ENCODE results near the gene LTBP1.

The LTBP1 gene

DNA sequence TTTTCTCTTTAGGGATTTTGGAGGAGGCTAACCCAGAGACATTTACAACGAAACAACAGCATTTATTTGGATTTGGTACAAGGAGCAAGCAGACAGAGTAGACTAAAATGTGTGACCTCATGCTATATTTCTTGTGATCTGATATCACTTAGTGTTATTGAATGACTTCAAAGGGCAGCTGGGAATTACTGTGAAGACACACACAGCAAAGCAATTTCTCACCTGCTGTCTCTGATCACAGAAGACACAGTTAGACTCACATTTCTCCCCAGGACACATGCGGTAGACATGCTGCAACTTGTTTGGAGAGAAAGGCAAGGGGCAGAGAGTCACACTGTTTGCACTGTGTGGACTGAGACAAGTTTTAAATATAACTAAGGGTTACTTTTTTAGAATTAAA, 67.5 kb downstream of the LTBP1 start:
- Histone ChIP-seq H3K4me1 (ENCODE audit: insufficient read depth, low read length) (peaks cover 9% of the 10 kb centered on the region), H3K4me3 (ENCODE audit: low read length) (no peak overlapping the region), H3K9me3 (ENCODE audit: low read length) (no peaks in the 10 kb centered on the region), H2AFZ (ENCODE audit: low read depth, low read length) (no peak overlapping the region), H3K27me3 (ENCODE audit: insufficient read depth, low read length) (no peaks in the 10 kb centered on the region), H3K36me3 (ENCODE audit: insufficient read depth, low read length) (no peaks in the 10 kb centered on the region)

DNA sequence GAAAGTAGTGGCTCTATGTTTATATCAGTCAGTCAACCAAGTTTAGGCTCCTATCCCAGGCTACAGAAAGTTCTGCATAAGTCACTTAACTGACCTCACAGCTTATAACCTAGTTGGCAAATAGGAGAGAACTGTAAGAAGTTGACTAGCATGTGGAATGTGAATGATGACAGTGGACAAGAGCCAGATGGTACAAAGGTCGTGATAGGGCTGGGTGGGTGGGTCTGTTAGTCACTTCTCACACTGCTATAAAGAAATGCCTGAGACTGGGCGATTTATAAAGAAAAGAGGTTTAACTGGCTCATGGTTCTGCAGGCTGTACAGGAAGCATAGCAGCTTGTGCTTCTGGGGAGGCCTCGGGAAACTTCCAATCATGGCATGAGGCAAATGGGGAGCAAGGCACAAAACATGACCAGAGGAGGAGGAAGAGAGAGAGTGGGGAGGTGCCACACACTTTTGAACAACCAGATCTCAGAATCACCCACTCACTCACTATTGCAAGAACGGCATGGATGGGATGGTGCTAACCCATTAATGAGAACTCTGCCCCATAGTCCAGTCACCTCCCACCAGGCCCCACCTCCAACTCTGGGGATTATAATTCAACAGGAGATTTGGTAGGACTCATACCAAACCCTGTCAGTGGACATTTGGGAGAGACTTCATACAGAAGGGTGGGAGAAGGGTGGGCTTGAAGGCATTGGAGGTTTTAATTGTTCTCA, 68.8 kb downstream of the LTBP1 start:
- H2AFZ ChIP-seq (ENCODE audit: low read depth, low read length), result no peak overlapping the region
- H3K4me3 ChIP-seq (ENCODE audit: low read length), result no peak overlapping the region
- H3K27me3 ChIP-seq (ENCODE audit: insufficient read depth, low read length), result no peaks in the 10 kb centered on the region
- H3K9me3 ChIP-seq (ENCODE audit: low read length), result no peaks in the 10 kb centered on the region
- H3K36me3 ChIP-seq (ENCODE audit: insufficient read depth, low read length), result no peaks in the 10 kb centered on the region
- H3K4me1 ChIP-seq (ENCODE audit: insufficient read depth, low read length), result peaks cover 9% of the 10 kb centered on the region

DNA sequence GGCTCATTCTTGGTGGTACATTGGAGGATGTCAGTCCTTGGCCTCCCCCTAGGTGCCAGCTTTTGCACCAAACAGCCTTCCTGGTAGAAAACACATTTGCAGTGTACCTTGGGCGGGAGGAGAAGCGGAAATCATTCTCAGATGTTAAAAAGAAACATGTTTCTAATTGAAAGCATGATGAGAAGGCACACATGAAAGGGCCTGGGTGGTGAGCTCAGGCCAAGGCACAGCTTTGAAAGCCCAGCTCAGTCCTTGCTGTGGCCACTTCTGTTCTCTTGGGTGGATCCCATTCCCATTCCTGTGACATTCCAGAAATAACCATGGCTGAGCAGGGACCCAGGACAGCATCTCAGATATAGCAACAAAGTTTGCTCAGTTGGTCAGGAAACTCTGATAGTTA, 71.5 kb downstream of the LTBP1 start:
- Histone ChIP-seq H3K4me1 (ENCODE audit: insufficient read depth, low read length) (peaks cover 9% of the 10 kb centered on the region), H3K27me3 (ENCODE audit: insufficient read depth, low read length) (no peaks in the 10 kb centered on the region), H3K36me3 (ENCODE audit: insufficient read depth, low read length) (no peaks in the 10 kb centered on the region), H3K4me3 (ENCODE audit: low read length) (no peak overlapping the region), H2AFZ (ENCODE audit: low read depth, low read length) (no peak overlapping the region), H3K9me3 (ENCODE audit: low read length) (no peaks in the 10 kb centered on the region)

DNA sequence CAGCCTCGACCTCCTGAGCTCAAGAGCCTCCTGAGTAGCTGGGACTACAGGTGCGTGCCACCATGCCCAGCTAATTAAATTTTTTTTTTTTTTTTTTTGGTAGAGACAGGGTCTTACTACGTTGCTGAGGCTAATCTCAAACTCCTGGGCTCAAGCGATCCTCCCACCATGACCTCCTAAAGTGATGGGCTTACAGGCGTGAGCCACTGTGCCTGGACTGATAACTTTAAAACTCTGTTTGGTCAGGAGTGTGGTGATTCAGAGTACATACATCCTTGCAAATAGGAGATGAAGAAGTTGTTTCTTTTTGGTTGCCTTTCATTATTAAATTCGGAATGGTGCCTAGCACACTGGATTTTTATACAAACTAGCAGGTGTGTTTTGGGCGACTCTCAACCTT, 73.0 kb downstream of the LTBP1 start:
- Histone ChIP-seq H3K4me1 (ENCODE audit: insufficient read depth, low read length) (no peaks in the 10 kb centered on the region), H3K9me3 (ENCODE audit: low read length) (no peaks in the 10 kb centered on the region), H2AFZ (ENCODE audit: low read depth, low read length) (no peak overlapping the region)

DNA sequence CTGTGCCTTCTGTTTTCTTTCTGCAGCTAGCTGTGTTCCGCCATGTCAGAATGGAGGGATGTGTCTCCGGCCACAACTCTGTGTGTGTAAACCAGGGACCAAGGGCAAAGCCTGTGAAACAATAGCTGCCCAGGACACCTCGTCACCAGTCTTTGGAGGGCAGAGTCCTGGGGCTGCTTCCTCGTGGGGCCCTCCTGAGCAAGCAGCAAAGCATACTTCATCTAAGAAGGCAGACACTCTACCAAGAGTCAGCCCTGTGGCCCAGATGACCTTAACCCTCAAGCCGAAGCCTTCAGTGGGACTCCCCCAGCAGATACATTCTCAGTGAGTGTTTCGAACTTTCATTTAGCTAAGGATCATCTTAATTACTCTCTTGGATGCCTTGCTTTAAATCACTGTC, 74.1 kb downstream of the LTBP1 start:
- Histone ChIP-seq H3K4me3 (ENCODE audit: low read length) (no peak overlapping the region), H3K9me3 (ENCODE audit: low read length) (no peaks in the 10 kb centered on the region), H3K36me3 (ENCODE audit: insufficient read depth, low read length) (no peaks in the 10 kb centered on the region), H3K4me1 (ENCODE audit: insufficient read depth, low read length) (no peaks in the 10 kb centered on the region), H3K27me3 (ENCODE audit: insufficient read depth, low read length) (no peaks in the 10 kb centered on the region), H2AFZ (ENCODE audit: low read depth, low read length) (no peak overlapping the region)

More for the DNA sequence above, 73.0 kb downstream of the LTBP1 start:
- H3K4me3 ChIP-seq (ENCODE audit: low read length), result no peak overlapping the region
- H3K36me3 ChIP-seq (ENCODE audit: insufficient read depth, low read length), result no peaks in the 10 kb centered on the region
- no peaks in the 10 kb centered on the region for H3K27me3 ChIP-seq (ENCODE audit: insufficient read depth, low read length)

DNA sequence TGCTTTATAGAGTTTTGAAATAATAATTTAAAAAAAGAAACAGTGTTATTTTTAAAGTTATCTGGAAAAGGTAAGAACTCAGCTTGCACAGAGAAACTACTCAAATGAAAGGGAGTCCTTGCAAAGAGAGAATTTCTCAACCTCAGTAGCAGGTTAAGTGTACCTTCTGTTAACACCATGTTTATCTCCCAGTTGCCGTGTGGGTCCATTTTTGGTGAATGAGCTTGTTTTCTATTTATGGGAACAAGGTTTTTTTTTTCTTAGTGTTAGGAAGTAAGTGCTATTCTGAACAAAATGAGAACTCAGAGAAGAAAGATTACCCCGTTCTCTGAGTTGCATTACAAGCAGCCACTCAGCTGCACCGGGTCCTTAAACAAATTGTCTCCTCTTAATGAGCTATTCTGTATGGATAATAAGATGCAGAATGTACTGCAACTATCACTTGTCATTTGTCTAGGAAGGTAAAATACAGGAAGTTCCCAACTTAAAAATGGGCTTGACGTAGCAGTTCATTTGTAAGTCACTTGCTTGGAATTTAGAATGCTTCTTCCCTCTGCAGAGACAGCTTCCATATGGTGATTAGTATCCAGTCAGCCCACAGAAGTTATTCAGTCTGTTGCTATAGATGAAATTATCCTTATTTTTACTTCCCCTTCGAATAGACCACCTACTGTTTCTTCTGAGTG, 74.9 kb downstream of the LTBP1 start:
- Histone ChIP-seq H3K36me3 (ENCODE audit: insufficient read depth, low read length) (no peaks in the 10 kb centered on the region), H3K9me3 (ENCODE audit: low read length) (no peaks in the 10 kb centered on the region), H3K4me1 (ENCODE audit: insufficient read depth, low read length) (no peaks in the 10 kb centered on the region), H3K27me3 (ENCODE audit: insufficient read depth, low read length) (no peaks in the 10 kb centered on the region), H2AFZ (ENCODE audit: low read depth, low read length) (no peak overlapping the region), H3K4me3 (ENCODE audit: low read length) (no peak overlapping the region)

DNA sequence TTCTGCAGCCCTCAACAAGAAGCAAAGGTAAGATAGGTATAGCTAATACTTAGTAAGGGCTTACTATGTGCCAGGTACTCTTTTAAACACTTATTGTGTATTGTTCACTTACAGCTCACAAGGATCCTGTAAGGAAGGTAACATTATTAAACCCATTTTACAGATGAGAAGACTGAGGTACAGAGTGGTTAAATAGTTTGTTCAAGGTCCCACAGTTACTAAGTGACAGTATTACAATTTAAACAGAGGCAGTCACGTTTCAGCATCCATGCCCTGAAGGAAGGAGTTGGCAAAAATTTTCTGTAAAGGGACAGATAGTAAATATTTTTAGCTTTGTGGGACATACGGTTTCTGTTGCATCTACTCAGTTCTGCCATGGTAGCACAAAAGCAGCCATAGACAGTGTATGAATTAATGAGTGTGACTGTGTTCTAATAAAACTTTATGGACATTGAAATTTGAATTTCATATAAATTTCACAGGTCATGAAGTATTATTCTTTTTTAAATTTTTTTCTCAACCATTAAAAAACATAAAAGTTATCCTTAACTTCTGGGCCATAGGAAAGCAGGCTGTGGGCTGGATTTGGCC, 75.7 kb downstream of the LTBP1 start:
- no peak overlapping the region for H3K4me3 ChIP-seq (ENCODE audit: low read length)
- no peaks in the 10 kb centered on the region for H3K36me3 ChIP-seq (ENCODE audit: insufficient read depth, low read length)
- no peaks in the 10 kb centered on the region for H3K4me1 ChIP-seq (ENCODE audit: insufficient read depth, low read length)
- H3K27me3 ChIP-seq (ENCODE audit: insufficient read depth, low read length), result no peaks in the 10 kb centered on the region
- no peak overlapping the region for H2AFZ ChIP-seq (ENCODE audit: low read depth, low read length)
- no peaks in the 10 kb centered on the region for H3K9me3 ChIP-seq (ENCODE audit: low read length)

DNA sequence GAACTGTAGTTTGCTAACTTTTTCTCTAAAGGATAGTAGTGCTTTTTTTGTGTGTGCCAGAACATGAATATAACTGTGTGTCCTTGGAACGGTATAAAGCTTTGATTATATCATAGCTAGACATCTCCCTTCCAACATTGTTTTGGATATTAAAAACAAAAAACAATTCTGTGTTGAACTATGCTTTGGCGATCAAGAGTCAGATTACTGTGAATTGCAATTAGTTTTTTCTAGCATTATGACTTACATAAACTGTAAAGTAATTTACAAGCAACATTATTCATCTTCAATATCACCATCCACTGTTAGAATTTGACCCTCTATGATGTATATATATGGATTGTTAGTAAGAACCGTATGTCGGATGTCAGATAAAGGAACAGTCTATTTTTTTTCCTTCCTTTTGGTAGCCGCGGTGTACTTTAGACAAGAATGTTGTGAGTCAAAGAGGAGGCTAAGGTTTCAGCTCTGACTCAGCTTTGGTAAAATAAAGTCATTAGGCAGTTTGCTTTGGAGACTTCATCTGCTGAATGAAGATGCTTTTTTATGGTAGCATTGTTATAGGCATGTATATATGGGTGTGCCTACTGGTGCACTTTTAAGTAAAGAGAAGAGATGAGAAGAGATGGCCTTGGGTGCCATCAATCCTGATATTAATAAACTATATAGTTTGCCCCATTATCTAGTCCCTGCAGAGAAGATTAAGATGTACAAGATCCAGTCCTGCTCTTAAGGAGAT, 76.4 kb downstream of the LTBP1 start:
- H3K27me3 ChIP-seq (ENCODE audit: insufficient read depth, low read length), result no peaks in the 10 kb centered on the region
- no peaks in the 10 kb centered on the region for H3K4me1 ChIP-seq (ENCODE audit: insufficient read depth, low read length)
- no peaks in the 10 kb centered on the region for H3K36me3 ChIP-seq (ENCODE audit: insufficient read depth, low read length)
- H2AFZ ChIP-seq (ENCODE audit: low read depth, low read length), result no peak overlapping the region
- H3K4me3 ChIP-seq (ENCODE audit: low read length), result no peak overlapping the region
- H3K9me3 ChIP-seq (ENCODE audit: low read length), result no peaks in the 10 kb centered on the region

DNA sequence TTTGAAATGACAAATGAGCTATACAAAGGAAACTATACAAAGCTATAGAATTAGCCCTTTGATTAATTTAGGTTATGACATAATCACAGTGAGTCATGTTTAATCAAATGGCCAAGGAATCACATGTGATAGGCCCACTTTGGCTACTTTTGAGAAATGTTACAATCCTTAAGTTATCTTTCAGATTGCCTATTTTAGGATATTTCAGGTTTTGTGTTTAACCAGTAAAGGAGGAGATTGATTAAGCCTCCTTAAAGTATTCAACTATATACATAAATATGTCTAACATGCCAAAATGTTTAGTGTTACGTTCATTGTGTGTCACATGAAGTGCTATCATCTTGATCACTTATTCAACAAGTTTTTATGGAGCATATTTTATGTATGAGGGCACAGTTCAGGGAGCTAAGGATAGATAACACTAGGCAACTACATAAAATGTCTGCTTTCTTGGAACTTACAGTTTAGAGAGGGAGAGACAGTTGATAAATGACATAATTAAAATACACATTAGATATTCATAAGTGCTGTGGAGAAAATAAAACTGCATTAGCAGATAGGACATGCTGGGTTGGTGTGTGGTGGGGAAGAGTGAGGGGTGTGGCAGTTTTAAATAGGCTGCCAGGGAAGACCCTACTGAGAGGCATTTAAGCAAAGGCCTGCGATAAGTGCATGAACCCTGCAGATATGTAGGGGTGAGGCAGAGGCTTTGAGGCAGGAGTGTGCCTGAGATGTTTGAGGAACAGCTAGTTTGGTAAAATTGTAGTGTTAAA, 77.2 kb downstream of the LTBP1 start:
- Histone ChIP-seq H3K27me3 (ENCODE audit: insufficient read depth, low read length) (no peaks in the 10 kb centered on the region), H3K4me1 (ENCODE audit: insufficient read depth, low read length) (no peaks in the 10 kb centered on the region), H3K9me3 (ENCODE audit: low read length) (no peaks in the 10 kb centered on the region), H3K4me3 (ENCODE audit: low read length) (no peak overlapping the region), H3K36me3 (ENCODE audit: insufficient read depth, low read length) (no peaks in the 10 kb centered on the region), H2AFZ (ENCODE audit: low read depth, low read length) (no peak overlapping the region)

DNA sequence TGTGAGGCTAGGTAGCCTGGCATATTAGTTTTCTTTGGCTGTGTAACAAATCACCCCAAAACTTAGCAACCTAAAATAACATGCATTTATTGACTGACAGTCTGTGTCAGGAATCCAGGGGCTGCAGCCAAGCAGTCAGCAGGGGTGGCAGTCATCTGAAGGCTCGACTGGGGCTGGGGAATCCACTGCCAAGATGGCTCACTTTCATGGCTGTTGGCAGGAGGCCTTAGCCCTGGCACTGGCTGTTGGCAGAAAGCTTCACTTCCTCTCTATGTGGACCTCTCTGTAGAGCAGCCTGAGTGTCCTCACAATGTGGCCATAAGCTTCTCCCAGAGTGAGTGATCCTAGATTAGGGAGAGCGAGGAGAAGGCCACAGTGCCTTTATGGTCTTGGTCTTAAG, 78.0 kb downstream of the LTBP1 start:
- Histone ChIP-seq H3K36me3 (ENCODE audit: insufficient read depth, low read length) (no peaks in the 10 kb centered on the region), H3K27me3 (ENCODE audit: insufficient read depth, low read length) (no peaks in the 10 kb centered on the region), H3K9me3 (ENCODE audit: low read length) (no peaks in the 10 kb centered on the region), H3K4me3 (ENCODE audit: low read length) (no peak overlapping the region), H2AFZ (ENCODE audit: low read depth, low read length) (no peak overlapping the region), H3K4me1 (ENCODE audit: insufficient read depth, low read length) (no peaks in the 10 kb centered on the region)

DNA sequence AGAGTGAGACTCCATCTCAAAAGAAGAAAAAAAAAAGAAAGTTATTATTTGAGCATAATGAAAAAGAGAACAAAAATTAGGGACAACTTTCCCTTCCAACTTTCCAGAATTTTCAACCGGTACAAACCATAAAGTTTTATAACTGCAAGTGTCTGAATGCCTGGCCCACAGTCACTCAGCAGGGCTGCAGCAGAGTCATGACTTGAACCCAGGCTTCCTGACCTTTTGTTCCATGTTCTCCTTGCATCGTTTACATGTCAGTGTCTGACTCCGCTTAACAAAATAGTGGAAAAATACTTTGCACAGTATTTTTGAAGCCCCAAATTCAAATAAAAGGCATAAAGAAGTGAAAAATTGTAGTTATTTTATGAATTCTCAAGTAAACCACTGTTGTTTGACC, 82.7 kb downstream of the LTBP1 start:
- Histone ChIP-seq H3K27me3 (ENCODE audit: insufficient read depth, low read length) (no peaks in the 10 kb centered on the region), H3K9me3 (ENCODE audit: low read length) (no peaks in the 10 kb centered on the region), H3K36me3 (ENCODE audit: insufficient read depth, low read length) (no peaks in the 10 kb centered on the region), H3K4me1 (ENCODE audit: insufficient read depth, low read length) (no peaks in the 10 kb centered on the region), H3K4me3 (ENCODE audit: low read length) (no peak overlapping the region), H2AFZ (ENCODE audit: low read depth, low read length) (no peak overlapping the region)

DNA sequence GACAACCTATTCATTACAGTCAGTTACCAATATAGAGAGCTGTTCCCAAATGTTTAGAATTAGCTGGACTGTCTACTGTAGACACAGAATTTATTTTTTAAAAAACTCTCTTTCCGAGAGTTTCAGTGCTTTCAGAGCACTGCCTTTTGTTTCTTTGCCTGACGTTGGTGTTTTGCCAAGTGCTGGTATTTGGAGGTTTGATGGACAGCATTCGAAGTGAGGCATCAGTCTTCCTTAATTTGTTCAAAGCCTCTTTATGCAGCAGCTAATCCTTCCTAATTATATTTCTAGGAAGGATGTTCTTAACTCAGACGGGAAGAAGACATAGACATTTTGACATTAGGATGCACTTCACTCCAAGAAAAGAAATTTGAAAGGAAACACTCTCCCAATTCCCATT, 83.2 kb downstream of the LTBP1 start:
- Histone ChIP-seq H3K4me3 (ENCODE audit: low read length) (no peak overlapping the region), H3K4me1 (ENCODE audit: insufficient read depth, low read length) (no peaks in the 10 kb centered on the region), H3K36me3 (ENCODE audit: insufficient read depth, low read length) (no peaks in the 10 kb centered on the region), H3K27me3 (ENCODE audit: insufficient read depth, low read length) (no peaks in the 10 kb centered on the region), H2AFZ (ENCODE audit: low read depth, low read length) (no peak overlapping the region), H3K9me3 (ENCODE audit: low read length) (no peaks in the 10 kb centered on the region)
